ENCODE measurements around the gene LAIR1.
"Not testable (repeated sequence)": the region's sequence is repeated elsewhere in the genome, so short reads cannot be mapped to it uniquely, and the experiment has no call there.

The LAIR1 gene

DNA sequence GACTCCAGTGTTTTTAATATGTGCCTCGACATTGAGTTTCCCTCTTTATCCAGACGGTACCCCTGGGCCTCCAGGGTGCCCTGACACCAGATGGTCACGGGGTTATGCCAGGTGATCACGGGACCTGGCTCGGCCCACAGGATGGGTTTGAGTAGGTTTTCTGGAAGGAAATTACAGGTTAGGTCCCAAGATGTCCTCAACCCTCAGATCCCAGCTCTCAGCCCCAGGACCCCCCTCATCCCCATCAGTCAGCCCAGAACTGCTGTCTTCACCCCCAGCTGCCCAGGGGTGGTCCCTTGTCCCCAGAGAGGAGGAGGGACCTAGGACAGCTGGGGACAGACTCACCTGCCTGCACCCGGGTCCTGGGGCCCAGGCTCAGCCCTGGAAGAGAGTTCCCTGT, 26.2 kb downstream of the LAIR1 start:
- no peak for DNase-seq

DNA sequence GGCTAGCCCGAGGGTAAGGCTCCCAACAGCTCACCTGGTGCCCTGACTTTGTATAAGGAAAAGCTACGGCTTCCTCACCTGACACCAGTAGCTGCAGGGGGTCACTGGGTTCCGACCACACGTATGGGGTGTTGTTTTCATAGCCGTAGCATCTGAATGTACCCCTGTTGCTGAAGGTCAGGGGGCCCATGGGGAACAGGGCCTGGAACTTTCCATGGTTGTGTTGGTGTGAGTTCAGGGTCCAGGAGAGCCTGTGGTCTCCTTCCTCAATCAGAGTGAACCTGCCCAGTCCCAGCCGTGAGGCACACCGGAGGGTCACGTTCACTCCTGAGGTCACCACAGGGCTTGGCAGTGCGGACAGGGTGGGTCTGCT, 26.9 kb downstream of the LAIR1 start:
- DNase-seq = no peak

DNA sequence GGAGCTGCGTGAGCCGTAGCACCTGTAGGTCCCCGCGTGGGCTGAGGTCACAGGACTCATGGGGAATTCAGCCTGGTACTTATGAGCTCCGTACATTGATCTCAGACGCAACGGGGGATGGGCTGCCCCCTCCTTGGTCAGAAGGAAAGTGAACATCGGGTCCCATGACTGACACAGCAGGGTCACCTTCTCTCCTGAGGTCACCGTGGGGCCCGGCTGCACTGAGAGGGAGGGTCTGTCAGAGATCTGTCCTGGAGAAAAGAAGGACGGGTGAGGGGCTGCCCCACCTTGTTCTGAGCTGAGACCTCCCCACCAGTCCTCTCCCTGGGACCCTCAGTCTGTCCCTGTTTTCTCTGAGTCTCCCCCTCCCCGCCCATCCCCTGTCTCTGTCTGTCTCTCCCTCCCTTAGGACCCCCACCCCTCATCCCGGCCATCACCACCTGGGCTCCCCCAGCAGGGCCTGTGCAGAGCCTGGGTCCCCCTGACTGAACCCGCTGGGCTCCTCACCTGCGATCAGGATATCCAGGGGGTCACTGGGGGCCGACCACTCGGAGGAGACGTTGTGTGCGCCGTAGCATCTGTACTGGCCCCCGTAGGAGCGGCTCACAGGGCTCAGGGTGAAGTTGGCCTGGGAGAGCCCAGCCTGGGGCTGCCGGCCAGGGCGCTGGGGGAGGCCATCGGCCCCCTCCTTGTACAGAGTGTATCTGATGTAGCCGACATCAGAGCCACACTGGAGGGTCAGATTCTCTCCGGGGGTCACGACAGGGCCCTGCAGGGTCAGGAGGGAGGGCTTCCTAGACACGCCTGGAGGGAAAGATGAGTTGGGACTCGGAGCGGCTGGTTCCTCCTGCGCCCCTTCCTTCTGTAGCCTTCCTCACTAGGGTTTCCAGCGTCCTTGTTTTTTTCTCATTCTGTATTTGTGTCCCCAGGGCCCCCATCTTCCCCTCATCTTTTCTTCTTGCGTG, 27.6 kb downstream of the LAIR1 start:
- DNase-seq = no peak

DNA sequence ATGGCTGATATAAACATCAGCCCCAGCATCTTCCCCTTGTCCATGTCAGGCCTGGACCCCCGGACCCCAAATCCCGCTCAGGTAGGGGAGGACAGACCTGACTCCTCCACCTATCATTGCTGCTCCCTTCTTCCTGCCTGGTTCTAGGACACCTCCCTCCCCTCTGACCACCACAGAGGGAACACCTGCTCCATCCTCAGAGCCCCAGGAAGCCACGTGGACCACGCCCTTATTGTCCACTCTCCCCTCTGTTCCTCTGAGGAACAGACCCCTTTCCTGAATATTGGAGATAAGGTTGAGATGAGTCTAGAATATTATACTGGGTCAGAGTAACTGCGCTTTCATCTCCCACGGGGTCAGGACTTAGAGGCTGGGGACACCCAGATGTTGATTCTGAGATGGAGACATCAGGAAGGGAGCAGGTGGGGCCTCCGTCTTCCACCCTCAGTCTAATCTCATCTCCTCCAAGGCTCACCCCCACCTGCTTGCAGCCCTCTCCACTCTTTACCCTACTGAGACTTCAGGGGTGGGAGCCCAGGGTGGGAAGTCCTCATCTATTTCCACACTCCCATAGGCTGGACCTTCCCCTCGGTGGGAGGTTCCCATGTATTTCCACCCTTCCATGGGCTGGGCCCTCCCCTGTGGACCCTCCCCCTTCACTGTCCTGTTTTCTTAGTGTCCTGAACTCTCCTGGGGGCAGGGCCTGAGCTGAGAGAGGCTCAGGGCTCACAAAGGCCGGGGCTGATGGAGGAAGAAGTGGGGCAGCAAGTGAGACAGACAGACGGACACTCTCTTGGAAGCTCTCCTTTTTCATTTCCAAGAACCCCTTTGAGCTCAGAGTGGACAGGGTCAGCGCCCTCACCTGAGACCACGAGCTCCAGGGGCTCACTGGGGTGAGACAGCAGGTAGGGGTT, 28.5 kb downstream of the LAIR1 start:
- DNase-seq = no peak

DNA sequence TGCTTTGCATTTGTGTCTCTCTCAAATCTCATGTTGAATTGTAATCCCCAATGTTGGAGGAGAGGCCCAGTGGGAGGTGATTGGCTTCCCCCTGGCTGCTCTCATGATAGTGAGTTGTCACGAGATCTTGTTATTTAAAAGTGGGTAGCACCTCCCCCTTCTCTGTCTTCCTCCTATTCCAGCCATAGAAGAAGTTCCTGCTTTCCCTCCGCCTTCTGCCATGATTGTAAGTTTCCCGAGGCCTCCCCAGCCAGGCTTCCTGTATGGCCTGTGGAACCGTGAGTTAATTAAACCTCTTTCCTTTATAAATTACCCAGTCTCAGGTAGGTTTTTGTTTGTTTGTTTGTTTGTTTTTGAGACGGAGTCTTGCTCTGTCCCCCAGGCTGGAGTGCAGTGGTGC, 29.6 kb downstream of the LAIR1 start:
- DNase-seq = no peak

DNA sequence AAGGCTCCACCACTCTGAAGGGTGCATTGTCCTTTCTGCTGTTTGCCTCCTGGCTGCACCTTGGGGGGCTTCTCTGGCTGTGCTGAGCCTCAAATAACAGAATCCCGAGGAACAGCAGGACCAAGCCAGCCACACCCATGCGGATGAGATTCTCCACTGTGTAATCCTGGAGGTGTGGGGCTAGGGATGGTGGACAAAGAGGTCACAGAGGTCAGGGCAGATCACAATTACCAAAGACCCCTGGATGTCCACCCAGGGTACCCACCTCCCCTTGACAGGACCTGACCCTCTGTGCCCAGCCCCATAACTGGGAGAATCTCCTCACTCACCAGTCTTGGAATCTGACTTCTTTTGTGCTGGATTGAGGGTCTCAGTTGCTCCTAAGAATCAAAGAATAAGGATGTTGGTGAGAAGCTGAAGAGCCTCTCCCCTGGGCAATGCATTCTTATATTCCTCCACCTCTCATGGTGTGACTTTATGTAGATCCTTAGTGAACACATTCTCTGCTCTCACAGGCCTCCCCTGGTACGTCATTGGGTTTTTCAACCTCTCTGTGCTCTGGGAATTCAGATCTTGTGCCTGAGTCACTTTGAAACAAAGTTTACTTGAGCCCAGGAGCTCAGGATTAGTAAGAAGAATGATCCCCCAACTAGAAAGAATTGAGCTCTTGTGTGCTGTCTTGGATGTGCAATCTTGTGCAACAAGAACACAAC, 31.0 kb downstream of the LAIR1 start:
- DNase-seq = no peak

DNA sequence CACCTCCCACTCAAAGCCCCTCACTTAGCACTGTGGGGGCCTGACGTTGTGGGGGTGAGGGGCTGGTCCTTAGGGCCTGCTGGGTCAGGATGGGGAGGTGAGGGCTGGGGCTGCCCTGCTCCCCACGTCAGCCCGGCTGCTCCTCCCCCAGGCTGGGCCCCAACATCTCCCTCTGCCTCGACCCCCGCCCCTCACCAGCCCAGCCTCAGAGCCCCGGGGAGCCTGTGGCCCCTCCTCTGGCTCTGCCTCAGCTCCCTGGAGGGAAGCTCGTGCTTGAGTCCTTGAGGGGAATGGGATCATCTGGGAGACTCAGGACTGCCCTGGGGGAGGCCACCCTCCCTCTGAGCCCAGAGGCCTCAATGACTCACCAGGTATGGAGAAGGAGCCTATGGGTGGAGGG, 32.6 kb downstream of the LAIR1 start:
- no peak for DNase-seq

DNA sequence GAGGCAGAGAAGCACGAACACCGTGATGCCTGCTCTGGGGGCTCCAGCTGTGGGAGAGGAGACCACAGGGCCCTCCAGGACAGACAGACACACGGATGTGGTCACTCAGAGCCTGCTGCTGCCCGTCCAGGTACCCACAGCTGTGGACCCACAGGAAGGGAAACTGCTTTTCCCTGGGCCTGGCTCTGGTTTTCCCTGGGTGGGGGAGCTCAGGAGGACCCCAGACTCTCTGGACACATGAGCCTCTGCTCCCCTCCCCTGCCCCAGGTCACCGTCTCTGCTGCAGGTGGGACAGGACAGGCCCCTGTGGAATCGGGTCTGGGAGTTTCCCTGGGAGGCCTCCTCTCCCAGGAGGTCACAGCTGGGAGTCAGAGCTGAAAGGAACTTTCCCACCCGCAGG, 33.1 kb downstream of the LAIR1 start:
- no peak for DNase-seq

DNA sequence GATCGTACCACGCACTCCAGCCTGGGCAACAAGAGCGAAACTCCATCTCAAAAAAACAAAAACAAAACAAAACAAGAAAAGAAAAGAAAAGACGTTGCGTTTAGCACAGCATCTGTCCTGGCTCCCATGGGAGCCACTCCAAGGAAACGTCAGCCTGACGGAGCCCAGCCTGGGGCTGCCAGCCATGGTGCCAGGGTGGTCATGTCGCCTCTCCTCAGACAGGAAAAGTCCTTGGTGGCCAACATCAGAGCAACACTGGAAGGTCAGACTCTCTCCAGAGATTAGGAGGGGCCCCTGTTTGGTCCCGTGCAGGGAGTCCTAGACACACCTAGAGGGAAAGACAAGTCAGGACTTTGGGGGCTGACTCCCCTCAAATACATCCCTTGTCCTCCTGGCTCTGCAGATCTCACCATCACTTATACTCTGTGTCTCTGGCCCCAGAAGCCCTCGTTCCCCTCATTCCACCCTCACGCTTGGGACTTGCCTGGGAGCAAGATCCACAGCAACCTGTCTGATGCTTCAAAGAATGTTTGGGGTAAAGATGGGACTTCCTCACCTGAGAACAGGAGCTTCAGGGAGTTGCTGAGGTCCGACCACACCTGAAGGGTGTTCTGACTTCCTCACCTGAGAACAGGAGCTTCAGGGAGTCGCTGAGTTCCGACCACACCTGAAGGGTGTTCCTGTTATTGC, 35.1 kb downstream of the LAIR1 start:
- DNase-seq = no peak

DNA sequence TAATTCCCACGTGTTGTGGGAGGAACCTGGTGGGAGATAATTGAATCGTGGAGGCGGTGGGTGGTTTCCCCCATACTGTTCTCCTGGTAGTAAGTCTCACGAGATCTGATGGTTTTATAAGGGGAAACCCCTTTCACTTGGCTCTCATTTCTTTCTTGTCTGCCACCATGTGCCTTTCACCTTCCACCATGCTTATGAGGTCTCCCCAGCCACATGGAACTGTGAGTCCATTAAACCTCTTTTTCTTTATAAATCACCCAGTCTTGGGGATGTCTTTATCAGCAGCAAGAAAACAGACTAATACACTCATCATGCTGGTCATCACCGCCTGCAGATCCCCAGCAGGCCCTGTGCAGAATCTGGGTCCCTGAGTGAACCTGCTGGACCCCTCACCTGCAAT, 36.0 kb downstream of the LAIR1 start:
- DNase-seq = not testable (repeated sequence)

DNA sequence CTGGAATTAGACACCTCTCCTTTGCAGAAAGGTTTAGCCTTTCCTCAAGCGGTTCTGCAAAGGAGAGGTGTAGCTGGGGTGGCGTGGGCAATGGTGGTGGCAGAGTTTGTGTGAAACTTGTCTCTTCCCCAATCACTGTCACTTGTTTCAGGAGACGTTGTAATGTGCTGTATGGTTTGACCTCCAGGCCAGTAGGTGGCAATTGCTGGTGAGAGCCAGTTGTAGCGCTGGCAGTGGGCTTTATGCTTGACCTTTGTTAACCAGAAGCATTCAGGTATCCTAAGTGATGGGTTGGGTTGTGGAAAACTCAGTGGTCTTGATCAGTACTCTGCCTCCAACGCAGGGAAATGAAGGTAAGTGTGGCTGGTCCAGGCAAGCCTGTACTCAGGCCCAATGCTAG, 39.1 kb downstream of the LAIR1 start:
- no peak for DNase-seq

DNA sequence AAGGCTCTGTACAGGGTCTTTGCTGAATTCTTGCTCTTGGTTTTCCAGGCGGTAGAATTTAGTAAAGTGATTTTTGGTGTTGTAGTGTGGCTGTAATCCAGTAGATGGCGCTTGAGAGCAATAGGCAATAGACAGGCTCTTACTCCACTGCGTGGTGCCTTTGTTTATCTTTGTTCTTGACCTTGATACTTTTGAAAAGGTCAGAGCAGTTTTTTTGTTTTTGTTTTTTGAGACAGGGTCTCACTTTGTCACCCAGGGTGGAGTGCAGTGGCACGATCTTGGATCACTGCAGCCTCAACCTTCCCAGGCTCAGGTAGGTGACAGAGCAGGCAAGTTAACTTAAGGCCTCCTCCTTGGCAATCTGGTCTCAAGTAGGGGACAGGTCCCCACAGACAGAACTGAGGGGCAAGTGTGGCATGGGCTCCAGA, 39.5 kb downstream of the LAIR1 start:
- DNase-seq = no peak

DNA sequence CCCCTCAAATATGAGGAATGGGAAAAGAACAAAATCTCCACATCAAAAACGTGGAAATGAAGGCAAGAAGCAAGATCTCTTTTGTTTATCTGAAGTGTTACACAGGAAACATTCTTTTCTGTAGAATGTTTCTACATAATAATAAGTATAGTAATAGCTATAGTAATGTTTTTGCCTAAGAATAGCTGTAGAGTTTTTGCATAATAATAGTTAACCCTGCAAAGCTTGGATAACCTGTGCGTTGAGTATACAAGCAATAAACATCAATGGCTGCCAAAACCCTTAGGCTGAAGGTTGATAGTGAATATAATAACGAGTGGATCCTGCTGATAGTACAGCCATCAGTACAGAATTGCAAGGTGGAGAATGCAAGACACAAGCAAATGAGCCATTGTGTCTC, 40.7 kb downstream of the LAIR1 start:
- no peak for DNase-seq

DNA sequence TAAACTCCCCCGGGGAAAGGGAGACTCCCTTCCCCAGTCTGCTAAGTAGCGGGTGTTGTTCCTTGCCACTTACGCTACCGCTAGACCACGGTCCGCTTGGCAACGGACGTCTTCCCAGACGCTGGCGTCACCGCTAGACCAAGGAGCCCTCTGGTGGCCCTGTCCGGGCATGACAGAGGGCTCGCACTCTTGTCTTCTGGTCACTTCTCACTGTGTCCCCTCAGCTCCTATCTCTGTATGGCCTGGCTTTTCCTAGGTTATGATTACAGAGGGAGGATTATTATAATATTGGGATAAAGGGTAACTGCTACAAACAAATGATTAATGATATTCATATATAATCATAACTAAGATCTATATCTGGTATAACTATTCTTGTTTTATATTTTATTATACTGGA, 41.8 kb downstream of the LAIR1 start:
- DNase-seq = not testable (repeated sequence)

DNA sequence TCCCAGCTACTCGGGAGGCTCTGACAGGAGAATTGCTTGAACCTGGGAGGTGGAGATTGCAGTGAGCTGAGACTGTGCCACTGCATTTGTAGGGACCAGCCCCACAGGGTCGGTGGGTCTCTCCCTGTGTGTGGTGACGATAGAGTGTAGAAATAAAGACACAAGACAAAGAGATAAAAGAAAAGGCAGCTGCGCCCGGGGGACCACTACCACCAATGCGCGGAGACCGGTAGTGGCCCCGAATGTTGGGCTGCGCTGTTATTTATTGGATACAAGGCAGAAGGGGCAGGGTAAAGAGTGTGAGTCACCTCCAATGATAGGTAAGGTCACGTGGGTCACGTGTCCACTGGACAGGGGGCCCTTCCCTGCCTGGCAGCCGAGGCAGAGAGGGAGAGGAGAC, 42.4 kb downstream of the LAIR1 start:
- not testable (repeated sequence) for DNase-seq

DNA sequence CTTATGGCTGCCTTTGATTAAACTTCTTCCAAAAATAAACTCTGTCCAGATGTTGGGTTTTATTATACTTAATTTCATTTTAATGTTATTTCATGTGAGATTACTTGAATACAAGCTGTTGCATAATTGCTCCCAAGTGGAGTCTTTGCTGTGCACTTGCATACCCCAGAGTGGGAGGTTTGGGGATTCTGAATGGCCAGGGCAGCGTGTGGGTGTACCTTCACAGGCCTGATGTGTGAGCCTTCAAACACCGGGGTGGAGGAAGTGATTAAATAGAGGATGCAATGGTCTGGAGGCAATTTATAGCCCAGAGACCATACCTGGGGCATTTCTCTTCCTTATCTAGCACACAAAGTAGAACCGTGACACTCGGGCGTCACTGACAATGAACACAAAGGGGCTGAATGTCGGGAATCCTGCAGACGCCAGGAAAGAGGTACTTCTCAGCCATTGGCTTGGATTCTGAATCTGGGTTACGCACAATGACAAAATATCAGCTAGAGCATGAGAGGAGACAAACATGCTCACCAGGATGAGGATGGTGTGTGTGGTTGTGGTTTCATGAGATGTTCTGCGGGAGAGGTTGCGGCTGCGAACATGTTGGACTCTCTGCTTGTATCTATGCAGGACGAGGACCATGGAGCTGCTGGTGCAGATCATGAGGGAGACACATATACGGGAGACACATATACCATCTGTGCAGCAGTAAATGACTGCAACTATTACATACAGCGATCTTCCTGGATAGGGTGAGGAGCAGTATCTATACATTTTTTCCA, 44.6 kb downstream of the LAIR1 start:
- no peak for DNase-seq

DNA sequence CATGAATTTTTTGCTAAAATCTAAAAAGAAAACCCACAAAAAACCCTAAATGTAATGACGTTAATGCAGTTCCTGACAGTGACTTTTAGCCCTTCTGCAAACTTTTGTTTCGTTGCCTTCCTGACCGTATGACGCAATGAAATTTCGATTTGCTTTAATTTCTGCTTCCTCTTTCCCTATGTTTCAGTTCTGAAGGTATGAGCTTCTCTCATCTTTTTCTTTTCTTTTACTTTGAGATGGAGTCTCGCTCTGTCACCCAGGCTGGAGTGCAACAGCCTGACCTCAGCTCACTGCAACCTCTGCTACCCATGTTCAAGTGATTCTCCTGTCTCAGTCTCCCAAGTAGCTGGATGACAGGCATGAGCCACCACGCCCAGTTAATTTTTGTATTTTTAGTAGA, 45.7 kb downstream of the LAIR1 start:
- DNase-seq = no peak

DNA sequence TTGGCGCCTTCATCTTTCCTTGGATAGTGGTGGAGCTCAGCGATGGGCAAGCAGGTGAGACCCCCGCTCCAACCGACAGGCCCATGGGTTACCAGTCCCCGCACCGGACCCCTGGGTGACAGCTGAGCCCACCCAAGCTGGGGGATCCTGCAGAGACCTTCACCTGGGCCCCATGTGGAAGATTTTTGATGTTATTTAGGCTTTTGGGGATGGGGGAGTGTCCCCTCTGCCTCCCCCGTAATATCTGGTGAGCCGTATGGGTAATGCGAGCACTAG, 46.8 kb downstream of the LAIR1 start:
- no peak for DNase-seq

DNA sequence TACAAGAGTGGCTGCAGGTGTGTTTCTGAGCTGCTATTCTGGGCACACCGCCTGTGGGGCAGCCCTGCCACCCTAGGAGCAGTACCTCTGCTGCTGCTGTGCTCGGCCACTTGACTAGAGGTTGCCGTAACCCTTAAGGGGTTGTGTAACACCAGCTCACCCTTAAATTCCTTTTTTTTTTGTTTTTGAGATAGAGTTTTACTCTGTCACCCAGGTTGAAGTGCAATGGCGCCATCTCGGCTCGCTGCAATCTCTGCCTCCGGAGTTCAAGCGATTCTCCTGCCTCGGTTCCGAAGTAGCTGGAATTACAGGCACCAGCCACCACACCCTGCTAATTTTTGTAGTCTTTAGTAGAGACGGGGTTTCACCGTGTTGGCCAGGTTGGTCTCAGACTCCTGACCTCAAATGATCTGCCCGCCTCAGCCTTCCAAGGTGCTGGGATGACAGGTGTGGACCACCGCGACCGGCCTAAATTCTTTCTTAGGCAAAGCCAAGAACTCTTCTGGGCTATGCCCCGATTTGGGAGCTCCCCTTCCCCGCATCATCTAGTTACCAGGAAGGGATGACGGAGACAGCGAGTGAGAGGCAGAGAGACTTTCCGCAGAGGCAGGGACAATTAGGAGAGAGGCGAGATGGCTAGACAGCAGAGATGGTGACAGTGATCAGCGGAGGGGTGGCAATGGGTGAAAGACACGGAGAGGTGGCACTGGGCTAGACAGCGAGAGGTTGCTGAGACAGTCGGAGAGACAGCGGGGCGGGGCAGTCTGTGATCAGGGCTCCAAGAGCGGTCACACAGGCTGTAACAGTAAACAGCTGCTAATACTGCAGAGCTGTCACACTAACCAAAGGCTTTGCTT, 47.4 kb downstream of the LAIR1 start:
- DNase-seq = no peak

DNA sequence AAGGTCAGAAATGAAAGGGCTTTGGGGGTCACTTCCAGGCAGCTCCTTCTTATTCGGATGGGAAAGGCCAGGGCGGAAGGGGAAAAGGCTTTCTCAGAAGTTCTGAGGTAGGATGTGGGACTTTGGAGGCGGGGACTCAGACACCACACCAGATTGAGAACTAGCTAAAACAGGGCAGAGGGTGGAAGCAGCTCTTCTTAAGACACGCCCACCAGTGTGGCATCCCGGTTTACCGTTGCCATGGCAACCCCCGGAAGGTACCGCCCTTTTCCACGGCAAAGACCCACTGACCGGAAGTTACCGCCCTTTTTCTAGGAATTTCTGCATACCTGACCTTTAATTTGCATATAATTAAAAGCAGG, 48.0 kb downstream of the LAIR1 start:
- DNase-seq = no peak

DNA sequence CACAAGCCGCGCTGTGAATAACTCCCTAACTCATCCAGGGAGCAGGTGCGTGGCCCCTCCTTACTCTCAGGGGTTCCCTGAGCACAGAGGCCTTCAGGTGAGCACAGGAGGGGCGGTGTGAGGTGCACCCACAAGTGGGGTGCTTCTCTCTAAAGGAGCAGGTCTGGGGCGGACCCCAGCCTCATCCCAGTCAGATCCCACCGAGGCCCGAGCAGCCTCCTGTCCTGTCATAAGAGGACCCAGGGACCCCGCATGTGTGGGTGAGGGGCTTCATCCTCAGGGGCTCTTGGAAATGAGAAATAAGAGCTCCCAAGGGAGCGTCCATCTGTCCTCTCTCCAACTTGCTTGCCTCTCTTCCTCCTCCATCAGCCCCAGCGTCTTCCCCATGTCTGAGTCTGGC, 48.8 kb downstream of the LAIR1 start:
- DNase-seq = no peak
